HG03066 (cell line): ENCODE results near the gene ALAS1.

Source experiments
- ATAC-seq: cut with Tn5 transposase; IDR thresholded peaks from one replicate; pipeline ENCODE4 v1.9.1; 2021; ENCODE audit warnings: low read depth; ENCODE audit not compliant: unreplicated experiment

Gene ALAS1

DNA sequence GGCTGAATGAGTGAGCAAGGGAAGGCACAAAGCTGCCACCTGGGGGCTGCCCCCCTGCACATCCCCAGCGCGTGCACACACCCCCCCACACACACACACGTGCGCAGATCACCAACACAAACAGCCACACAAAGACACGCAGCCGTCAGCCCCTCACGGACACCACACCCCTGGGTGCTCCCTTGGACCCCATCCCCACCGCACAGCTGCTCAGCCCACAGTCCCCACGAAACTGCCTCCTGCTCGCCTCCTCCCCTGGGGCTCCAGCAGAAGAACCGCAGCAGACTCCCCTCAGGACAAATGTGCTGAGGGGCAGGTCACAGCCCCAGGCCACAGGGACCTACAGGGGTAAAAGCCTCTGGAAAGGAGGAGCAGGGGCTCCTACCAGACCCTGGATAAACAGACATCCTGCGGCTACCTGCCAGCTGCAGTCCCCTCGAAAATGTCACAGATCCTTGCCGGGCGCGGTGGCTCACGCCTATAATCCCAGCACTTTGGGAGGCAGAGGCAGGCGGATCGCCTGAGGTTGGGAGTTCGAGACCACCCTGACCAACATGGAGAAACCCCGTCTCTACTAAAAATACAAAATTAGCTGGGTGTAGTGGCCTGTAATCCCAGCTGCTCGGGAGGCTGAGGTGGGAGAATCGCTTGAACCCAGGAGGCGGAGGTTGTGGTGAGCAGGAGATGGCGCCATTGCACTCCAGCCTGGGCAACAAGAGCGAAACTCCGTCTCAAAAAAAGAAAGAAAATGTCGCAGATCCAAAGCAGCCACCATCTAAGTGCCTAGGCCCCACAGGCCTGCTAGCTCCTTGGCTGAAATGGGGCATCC, 34.5 kb downstream of the ALAS1 start:
- no peak for ATAC-seq

DNA sequence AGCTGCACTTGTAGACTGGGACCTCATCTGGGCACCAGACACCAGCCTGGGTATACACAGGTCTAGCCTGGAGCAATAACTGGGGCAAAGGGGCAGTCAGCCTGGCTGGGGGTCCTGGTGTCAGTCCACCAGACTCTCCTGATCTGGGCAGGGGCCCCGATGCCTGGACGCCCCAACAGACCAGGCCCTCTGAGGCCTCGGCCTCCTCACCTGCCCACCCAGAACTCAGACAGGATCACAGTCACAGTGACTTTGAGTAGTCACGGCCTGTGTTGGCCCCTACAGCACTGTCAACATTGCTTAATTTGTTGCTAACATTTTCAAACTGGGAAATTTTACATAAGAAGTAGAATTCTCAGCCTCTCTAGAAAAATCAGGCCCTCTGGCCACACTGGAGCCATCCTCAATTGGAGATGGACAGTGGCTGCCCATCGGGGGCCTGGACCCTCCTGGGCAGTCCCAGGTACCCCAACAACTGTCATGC, 35.2 kb downstream of the ALAS1 start:
- no peak for ATAC-seq

DNA sequence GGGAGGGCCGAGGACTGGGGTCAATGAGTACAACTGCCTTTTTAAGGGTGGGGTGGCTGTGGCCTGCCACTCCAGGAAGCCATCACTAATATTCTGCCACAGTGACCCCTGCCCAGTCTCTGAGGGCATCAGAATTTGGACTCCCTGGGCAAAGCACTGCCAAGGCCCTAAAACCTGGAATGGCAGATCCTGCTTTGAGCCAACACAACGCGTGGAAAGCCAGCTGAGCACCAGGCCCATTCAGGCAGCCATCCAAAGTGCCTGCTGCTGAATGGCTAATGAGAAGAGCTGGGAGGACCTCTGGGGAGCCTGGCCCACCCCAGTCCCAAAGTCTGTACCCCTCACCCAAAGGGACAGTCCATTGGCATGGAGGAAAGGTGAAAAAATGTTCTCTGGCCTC, 36.0 kb downstream of the ALAS1 start:
- no peak for ATAC-seq

DNA sequence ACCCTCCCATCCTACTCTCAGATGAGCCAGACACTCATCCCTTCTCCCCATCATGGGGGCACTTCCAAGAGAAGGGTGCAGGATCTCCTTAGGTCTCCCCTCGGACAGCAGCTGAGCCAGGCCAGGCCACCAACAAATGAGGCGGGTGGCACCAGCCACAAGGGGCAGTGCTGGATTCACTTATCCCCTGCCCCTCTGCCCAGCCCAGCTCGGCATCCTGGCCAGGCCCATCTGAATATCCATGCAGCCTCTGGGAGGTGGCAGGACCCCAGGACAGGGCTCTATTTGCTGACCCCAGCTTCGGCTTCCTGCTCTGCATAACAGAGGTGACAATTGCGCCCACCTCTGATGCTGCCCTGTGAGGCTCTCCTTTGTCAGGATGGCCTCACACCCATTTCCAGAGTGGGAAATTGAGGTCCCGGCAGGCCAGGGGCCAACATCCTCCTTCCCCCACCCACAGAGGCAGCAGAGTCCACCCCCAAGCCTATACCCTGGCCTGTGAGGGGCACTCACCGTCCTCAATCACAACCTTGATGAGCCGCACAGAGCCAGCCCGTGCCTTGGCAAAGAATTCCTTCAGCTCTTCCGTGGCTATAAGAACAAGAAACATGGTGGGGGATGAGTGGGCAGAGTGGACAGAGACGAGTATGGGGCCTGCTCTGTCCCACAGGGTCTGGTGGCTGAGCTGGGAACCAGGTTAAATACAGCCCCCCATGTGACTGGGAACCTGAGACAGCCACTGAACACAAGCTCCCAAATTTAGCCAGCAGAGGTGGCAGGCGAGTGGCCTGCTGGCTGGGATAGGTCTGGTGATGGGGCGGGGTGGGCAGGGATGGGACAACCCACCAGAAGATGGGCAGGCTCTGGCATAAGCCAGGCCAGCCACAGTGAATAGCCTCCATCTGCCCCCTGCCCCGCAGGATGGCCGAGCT, 36.8 kb downstream of the ALAS1 start:
- ATAC-seq = no peak

DNA sequence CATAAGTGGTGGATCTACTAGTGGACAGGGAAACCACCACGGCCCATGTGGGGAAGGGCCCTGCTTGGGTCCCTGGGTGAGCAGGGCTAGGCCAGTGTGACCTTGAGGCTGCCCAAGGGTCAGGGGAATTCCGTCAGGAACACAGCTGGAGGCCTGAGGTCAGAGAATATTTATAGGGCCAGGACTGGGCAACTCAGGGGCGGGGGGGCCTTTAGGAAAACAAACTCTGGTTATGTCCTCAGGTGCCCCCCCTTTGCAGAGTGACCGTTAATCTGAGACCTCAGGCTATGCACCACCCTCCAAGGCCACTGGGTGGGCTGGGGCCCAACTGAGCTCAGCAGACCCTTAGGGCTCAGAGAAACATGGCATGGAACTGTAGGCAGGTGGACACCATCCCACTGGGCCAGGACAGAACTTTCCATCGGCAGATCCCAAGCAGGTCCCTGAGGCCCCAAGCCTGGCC, 38.5 kb downstream of the ALAS1 start:
- no peak for ATAC-seq

DNA sequence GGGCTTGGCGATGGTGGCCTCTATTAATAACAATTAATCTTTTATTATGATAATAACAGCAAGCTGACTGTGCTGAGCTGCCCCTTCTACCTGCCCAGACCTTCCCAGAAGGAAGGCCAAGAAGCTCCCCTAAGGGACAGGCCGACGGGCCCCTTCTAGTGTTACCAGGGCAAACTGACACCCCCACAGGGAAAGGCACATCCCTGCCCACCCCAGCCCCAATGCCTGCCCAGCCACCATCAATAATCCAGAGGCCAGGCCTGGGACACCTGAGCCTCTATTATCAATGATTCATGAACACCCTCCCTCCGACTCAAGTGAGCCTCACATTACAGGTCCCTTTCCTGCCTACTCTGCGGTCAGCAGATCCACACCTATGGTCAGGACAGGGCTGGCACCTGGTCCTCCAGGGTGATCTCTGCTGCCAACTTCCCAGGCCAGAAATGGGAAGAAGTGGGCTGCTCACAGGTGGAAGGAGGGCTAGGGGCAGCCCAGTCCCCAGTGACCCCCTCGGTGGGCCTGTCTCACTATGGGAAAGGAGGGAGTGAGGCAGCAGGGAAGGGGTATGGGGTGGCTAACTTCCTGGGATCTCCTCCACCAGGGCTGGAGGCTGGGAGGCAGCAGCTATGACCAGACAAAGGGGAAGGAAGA, 39.2 kb downstream of the ALAS1 start:
- no peak for ATAC-seq

DNA sequence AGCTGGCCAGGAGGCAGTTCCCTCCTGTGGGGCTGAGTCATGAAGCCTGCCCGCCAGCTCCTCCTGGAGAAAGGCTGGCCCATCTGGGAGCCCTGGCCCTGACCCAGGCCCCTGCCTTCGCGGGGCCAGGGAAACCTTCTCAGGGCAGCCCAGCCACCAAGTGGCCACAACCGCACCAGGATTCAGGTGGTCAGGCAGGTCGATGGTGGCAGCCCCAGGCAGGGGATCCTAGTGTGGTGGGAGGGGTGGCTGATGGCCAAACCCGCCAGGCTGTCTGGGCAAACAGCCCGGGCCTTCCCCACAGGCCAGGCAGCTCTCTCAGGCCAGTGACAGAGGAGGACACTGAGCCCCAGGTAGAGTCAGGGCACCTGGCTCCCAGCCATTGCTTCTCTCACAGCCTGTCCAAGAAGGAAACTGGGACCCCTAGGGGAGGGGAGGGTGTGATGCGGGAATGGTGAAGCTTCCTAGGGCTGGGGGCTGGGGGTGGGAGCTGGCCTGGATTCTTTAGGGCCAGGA, 39.8 kb downstream of the ALAS1 start:
- no peak for ATAC-seq

DNA sequence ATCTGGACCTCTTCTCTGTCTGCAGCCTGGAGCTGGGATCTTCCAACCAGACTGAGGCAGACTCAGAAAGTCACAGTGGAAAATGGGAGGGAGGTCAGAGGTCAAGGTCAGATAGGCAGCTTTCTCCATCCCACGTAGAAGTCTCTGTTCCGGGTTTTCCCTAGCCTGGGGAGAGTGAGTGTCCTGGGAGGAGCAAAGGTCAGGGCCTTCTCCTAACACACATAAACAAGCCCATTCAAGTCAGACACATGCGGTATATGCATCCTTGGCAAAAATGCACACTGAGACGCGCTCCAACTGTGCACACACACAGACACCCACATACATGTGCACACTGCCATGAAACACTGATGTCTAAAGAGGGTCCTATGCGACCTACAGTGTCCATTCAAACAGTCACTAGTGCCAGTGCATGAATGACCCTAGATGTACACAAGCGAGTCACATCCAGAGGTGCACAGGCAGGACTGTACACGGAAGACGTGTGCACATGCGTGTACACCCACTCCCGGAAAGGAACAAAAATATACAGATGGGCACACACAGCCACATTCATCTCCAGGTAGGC, 40.3 kb downstream of the ALAS1 start:
- ATAC-seq = peak; percentile 17

DNA sequence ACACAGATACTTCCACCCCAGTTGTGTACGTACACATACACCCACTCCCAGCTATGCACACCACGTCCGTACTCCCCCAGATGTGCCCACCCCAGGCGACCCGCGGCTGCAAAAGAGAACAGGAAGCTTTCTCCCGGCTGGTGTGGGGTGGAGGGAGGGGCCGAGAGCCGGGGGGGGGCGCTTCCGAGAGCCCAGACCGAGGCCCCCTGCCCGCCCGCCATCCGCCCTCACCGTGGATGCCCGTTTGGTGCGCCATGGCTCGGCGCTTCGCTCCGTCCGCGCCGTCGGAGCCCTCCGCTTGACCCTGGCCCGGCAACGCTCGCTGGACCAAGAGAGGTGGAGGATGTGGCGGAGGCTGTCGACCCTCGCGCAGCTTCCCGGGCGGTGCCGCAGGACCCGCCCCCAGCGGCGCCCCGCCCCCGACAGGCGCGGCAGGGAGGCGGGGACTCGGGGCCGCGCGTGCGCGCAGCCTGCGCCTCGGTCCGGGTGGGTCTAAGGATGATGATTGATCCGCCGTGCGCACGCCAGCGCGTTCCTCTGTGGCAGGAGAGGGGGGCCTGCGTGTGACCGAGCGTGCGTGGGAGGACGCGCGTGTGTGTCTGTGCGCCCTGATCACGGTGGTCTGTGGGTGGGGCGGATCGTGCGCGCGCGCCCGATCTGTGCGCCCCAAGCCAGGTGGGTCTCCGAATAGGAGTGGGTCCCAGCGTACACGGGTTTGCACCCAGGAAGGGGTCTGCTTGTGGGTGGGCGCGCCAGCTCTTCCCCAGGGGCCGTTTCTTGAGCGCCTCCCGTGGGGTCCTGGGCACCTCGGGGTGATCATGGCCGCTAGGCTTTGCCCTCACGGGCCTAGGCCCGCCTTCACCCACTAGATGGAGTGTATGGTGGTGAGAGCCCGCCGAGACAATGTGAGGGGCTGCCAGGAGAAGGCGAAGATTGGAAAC, 41.1 kb downstream of the ALAS1 start, which contains the start of gene TWF2:
Gene TWF2, minus strand, starts transcription at position 398 of the 941 bp plus-strand sequence. Its CDS starts 142 bp downstream, at position 256.
- peak; percentile 70 for ATAC-seq

DNA sequence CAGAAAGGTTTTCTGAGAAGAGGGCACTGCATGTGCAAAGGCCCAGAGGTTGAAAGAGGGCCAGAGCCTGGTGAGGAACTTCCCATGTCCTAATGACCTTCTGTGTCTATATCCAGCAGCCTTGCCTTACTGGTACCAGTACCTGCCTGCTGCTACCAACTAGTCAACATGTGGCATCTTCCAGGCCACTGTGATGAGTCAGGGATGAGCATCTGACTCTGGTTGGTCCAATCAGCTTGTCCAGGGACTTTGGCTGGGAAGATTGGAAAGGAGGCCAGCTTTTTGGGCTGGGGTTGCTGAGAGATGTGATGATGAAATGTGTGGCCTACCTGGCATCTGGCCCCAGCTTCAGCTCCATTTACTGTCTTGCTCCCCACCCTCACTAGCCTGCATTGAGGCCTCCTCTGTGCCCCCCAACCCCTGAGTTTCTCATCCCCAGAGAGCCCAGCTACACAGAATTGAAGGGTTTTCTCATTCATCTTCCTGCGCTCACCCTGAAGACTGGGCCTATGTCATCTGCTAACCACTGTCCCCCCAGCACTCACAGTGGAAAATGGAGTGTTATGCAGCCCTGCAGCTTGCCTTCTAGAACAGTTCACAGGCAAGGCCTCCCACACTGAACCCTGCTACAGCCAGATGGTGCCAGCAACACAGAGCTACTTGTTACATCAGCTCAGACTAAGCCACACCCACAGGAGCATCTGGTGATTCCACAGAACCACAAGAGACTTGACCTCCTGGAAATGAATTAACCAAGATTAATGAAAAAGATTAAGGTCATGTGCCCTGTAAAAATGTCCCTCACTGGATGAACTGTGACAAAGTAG, 42.3 kb downstream of the ALAS1 start:
- ATAC-seq = no peak

DNA sequence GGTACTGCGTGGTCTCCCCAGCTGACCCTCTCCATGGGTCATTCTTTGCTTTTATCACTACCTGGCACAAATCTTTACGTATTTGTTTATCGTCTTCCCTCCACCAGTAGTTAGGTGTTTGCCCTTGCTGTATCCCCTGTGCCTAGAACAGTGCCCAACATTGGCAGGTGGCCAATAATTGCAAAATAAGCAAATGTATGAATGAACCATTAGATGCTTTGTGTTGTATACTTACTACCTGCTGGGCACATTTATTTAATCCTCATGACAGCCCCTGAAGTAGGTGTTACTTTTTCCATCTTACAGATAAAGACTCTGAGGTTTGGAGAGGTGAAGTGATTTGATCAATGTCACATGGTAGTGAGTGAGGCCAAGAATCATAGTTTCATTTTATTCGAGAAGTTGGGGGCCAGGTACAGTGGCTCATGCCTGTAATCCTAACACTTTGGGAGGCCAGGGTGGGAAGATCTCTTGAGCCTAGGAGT, 43.0 kb downstream of the ALAS1 start:
- ATAC-seq = no peak

DNA sequence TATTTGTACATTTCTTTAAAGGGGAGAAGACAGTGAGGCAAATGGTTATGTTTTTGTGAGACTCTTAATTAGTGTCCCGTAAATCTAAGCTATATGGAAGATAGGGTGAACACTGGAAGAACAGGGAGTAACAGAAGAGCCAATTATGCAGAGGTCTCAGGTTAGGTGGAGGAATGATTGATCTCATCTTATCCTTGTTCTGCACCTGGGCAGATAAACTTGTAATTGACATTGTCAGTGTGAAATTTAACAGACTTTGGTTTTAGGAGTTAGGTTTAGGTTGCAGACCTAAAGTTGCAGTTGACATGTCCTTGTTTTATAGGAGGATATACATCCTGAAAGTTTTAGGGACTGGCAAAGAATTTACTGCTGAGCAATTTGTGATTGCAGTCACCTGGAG, 44.1 kb downstream of the ALAS1 start:
- no peak for ATAC-seq

DNA sequence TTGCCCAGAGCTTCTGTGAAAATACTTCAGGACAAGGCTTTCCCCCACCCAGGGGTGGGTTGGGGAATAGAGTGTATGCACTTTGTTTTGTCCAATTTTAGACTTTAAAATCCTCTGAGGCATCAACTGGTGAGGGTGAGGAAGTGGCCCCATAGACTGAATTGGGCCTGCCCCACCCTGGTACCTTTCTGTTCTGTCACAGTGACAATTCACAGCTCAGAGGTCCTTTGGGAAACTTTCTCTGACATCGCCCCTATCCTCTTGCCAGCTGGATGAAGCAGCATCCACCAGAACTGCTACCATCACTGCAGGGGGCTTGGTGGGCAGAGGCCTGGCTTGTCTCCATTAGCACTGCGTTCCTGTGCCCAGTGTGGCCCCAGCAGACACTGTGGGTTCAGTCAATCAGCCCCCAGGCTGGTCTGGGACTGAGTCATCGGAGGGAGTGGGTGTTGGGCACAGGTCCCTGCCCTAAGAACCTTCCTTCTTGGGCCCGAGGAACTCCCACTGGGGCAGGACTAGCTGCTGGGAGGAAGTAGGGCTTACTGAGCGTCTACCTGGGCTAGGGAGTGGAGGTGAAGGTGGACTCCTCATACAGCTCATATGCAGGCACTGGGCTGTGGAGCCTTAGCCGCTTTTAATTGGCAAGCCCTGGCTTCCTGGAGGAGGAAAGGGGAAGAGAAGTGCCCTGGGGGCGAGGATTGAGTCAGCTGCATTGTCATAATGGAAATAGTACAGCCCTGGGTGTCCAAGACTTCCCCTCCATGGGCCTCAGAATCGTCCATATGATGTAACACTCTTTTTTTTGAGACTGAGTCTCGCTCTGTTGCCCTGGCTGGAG, 46.0 kb downstream of the ALAS1 start:
- peak; percentile 30 for ATAC-seq

DNA sequence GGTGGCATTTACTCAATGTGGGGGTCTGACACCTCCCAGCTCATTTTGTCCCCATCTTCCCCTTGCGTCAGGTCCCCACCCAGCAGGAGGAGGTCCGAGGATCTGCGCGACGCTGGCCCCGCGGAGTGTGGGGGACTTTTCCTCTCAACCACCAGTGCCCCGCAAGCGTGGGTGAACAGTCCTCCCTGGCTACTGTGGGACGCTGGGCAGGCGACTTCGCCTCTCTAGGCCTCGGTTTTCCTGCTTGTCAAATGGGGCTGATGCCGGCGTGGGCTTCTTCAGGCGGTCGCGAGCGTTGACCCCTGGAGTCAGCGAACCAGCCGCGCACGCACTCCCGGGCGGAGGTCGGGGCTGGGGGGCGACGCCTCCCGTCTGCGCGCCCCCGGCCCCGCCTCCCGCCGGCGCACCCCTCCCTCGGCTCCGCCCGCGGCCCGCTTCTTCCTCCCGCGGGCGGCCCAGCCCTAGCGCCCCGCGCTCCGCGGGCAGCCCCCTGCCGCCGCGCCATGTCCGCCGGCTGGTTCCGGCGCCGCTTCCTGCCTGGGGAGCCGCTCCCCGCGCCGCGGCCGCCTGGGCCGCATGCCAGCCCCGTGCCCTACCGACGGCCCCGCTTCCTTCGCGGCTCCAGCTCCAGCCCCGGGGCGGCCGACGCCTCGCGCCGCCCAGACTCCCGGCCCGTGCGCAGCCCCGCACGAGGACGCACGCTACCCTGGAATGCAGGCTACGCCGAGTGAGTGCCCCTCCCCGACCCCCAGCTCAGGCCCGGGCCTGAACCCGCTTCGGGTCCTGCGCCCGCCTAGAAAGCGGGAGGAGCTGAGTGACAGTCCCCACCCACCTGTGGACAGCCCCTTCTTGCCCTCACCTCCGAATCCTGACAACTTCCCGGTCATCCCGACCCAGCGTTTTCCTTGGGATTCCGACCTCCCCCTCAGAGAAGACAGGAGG, 47.6 kb downstream of the ALAS1 start, which contains the start of gene PPM1M:
Gene PPM1M, plus strand, starts transcription at position 438 of the 942 bp plus-strand sequence. Its CDS starts 66 bp downstream, at position 504.
- no peak for ATAC-seq

DNA sequence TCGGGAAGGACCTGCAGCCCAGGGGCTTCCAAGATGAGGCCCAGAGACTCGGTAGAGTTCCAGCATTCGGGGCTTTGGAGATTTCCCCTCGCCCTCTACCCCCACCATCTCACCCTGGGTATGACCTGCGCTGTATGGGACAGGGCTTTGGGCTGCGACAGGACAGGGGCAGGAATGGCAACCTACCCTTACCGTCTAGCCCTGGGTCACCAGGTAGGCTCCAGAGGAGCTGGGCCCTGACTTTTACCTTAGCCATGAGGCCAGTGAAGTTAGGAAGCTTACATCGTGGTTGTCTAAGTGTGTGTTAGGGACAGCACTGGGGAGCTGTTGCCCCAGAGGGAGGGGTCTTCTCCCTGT, 48.3 kb downstream of the ALAS1 start:
- no peak for ATAC-seq
